Aorta (tissue), 5 donors: ENCODE measurements around the gene CENPS. TPM values are rescaled to one million over a fixed set of nuclear protein-coding genes. Genes with fewer than 3 reads are reported as not detected.
A peak's percentile ranks its signal among the peaks of the same experiment; 100 is the strongest.

Experiments used
- ATAC-seq: fragments of 200-7000 bp; cut with Tn5 transposase; one replicate; pipeline ENCODE4 v1.9.1; 2022; ENCODE audit warnings: moderate library complexity; ENCODE audit not compliant: low FRiP score
- DNase-seq, 2 donors: peaks; one replicate each; pipeline ENCODE4 v3.0.0-alpha.2; 2020
- H3K27ac ChIP-seq, 2 donors: one replicate each; pipeline ENCODE4 v1.5.1; 2013; ENCODE audit warnings: low read length in 2 of 2, mild to moderate bottlenecking in 2 of 2, moderate library complexity in 2 of 2, control low read depth in 1 of 2, inconsistent platforms in 1 of 2, low read depth in 1 of 2
- H3K27me3 ChIP-seq, 2 donors: one replicate each; pipeline ENCODE4 v1.6.1; 2013; ENCODE audit warnings: control low read depth in 1 of 2, low read length in 1 of 2, mild to moderate bottlenecking in 1 of 2, moderate library complexity in 1 of 2; ENCODE audit not compliant: insufficient read depth in 2 of 2, control insufficient read depth in 1 of 2
- H3K36me3 ChIP-seq, 2 donors: one replicate each; pipeline ENCODE4 v1.6.1; 2013; ENCODE audit warnings: control low read depth in 1 of 2, low read length in 1 of 2, mild to moderate bottlenecking in 1 of 2; ENCODE audit not compliant: insufficient read depth in 2 of 2, control insufficient read depth in 1 of 2
- H3K4me1 ChIP-seq, 2 donors: one replicate each; pipeline ENCODE4 v1.6.1; 2013; ENCODE audit warnings: low read length in 2 of 2, control low read depth in 1 of 2, mild to moderate bottlenecking in 1 of 2, moderate library complexity in 1 of 2; ENCODE audit not compliant: insufficient read depth in 2 of 2, control insufficient read depth in 1 of 2
- H3K4me3 ChIP-seq, 2 donors: one replicate each; pipeline ENCODE4 v1.5.1; 2013; ENCODE audit warnings: low read length in 2 of 2, control low read depth in 1 of 2, mild to moderate bottlenecking in 1 of 2
- H3K9me3 ChIP-seq: one replicate; pipeline ENCODE4 v1.6.1; 2013; ENCODE audit warnings: mild to moderate bottlenecking, low read length; ENCODE audit not compliant: control insufficient read depth
- WGBS, 2 donors: extraction: QIAGEN DNeasy Blood & Tissue Kit; methylation state at CpG; one replicate each; pipeline ENCODE4 v1.1.7; 2013; 5-methylcytosine and 5-hydroxymethylcytosine counted together
- intact Hi-C, 2 donors: fragments of 100-400 bp; cut with DNase I; formaldehyde crosslinking; loops; one replicate each; pipeline versions ENCODE4 v1.14.2 to v1.15.0; 2022
- polyA plus RNA-seq, 2 donors: library from polyadenylated mRNA; stranded (reverse); fragments of 200-250 nt; gene quantifications; one replicate each; pipeline ENCODE4 v1.2.3, GENCODE V29; 2013
- total RNA-seq, 2 donors: library from RNA; stranded (reverse); fragmentation: NEBNext Ultra II Directional; extraction: Animal tissue kit (Norgen Biotek cat#: 25700); gene quantifications; one replicate each; pipeline ENCODE4 v1.2.1, GENCODE V29; 2021
- donor health status: healthy with polysubstance abuse.
- donor health status: Bipolar disorder and iron deficiency.
- donor health status: DM: no; HTN: no; CAD: no.
- donor health status: DM: no; HTN: no; CAD: no.
- donor health status: DM: yes; HTN: yes; CAD: no.

CENPS gene
- total and polyA plus RNA-seq, 4 donors = 4.3 to 21.4 (median 14.4) TPM

- Histone ChIP-seq H3K27me3 (peaks cover 0 to 1% of the 10 kb centered on the region in 2 donors), H3K27ac (no peak overlapping the region), H3K36me3 (peaks cover 0 to 1% of the 10 kb centered on the region in 2 donors), H3K9me3 (no peaks in the 10 kb centered on the region), H3K4me1 (peaks cover 0 to 1% of the 10 kb centered on the region in 2 donors), H3K4me3 (no peak overlapping the region)
- ATAC-seq = no peak
- intact Hi-C loops = no loop called here
- DNase-seq = no peak
- WGBS, 2 donors = 89% methylated on average over 2 of the region's 2 CpGs
These were observed 50.4 kb downstream of the CENPS start for GRCh38 chr1:10480614-10481013.

GRCh38 chr1:10484521-10484920 is 54.3 kb downstream of the CENPS start:
- ATAC-seq (no peak), DNase-seq (peak in 1 of 2 donors; percentile 54)
- H3K36me3 ChIP-seq = peaks cover 0 to 1% of the 10 kb centered on the region in 2 donors
- no peaks in the 10 kb centered on the region for H3K4me1 ChIP-seq
- H3K4me3 ChIP-seq = no peak overlapping the region
- H3K9me3 ChIP-seq = no peaks in the 10 kb centered on the region
- no peaks in the 10 kb centered on the region for H3K27me3 ChIP-seq
- no peak overlapping the region for H3K27ac ChIP-seq
- WGBS, 2 donors = 92 to 94% methylated on average over 6 of the region's 6 CpGs
- intact Hi-C loops = no loop called here

DNA sequence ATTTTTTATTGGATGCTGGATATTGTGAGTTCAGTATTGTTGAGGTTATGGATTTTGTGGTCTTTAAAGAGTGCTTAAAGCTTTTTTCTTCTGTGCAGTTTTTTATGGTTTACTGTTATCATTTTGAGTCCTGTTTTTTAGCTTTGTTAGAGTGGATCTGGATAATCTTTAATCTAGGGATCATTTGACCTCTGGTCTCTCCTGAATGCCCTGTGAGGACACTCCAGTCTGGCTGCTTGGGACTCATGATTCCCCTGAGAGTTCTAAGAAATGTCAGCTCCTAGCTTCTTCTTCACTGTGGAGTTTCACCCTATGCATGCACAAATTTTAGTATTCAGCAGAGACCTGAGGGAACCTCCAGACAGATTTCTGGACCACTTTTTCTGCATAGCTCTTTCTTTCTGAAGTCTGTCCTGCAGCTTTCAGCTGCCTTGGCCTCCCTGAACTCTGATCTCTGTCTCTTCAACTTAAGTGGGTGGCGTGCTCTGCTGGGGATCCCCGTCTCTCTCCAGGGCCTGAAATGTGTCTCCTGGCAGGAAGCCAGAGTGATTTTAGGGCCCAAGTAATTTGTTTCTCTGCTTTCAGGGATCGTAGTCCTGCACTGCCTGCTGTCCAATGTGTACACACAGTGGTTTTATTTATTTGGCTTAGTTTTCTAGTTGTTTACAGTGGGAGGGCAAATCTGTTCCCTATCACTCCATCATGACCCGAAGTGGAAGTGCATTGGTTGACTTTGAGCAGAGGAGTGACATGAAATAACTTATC is 59.2 kb downstream of the CENPS start:
- intact Hi-C loops = loop anchor here (5.0 to 10.0 kb wide), 3 partner anchors 57 to 455 kb away; partner anchors contain the start of gene CENPS (in 1 of the 2)
- Histone ChIP-seq H3K4me3 (no peak overlapping the region), H3K36me3 (peaks cover 0 to 1% of the 10 kb centered on the region in 2 donors), H3K4me1 (no peaks in the 10 kb centered on the region), H3K27me3 (no peaks in the 10 kb centered on the region), H3K9me3 (no peaks in the 10 kb centered on the region), H3K27ac (no peak overlapping the region)
- ATAC-seq = no peak
- 54 to 70% methylated on average over 4 of the region's 4 CpGs for WGBS, 2 donors
- DNase-seq = peak in 1 of 2 donors; percentile 2

- ATAC-seq (no peak), DNase-seq (peak in 1 of 2 donors; percentile 15)
- Histone ChIP-seq H3K4me3 (no peak overlapping the region), H3K9me3 (no peaks in the 10 kb centered on the region), H3K4me1 (no peaks in the 10 kb centered on the region), H3K27me3 (no peaks in the 10 kb centered on the region), H3K36me3 (no peaks in the 10 kb centered on the region), H3K27ac (no peak overlapping the region)
- intact Hi-C loops = loop anchor here (5.0 to 10.0 kb wide), 3 partner anchors 58 to 454 kb away; partner anchors contain the start of gene CENPS (in 1 of the 2)
- WGBS, 2 donors = 82 to 85% methylated on average over 12 of the region's 12 CpGs
These were observed 60.2 kb downstream of the CENPS start for GRCh38 chr1:10490286-10490970.

Other genes starting within 250 kb of the CENPS start
- gene KIF1B, start 219.9 kb upstream of the CENPS start, total RNA-seq = 10 to 100 TPM; 60.0 to 67.6 TPM
- 10 to 100 TPM in 1 of 2 donors, 1 to 10 TPM in 1; 7.4 to 10.2 TPM for gene KIF1B, start 219.9 kb upstream of the CENPS start, polyA plus RNA-seq
- gene PGD, start 31.4 kb upstream of the CENPS start, total RNA-seq = 10 to 100 TPM; 46.7 TPM
- 10 to 100 TPM; 28.7 to 80.8 TPM for gene PGD, start 31.4 kb upstream of the CENPS start, polyA plus RNA-seq
- gene CORT, start 19.6 kb downstream of the CENPS start, total RNA-seq = under 1 TPM in 1 of 2 donors, not detected in 1; 0.33 TPM
- not detected for gene CORT, start 19.6 kb downstream of the CENPS start, polyA plus RNA-seq
- 10 to 100 TPM; 21.4 to 29.2 TPM for gene DFFA, start 42.1 kb downstream of the CENPS start, total RNA-seq
- 10 to 100 TPM in 1 of 2 donors, 1 to 10 TPM in 1; 7.8 to 14.5 TPM for gene DFFA, start 42.1 kb downstream of the CENPS start, polyA plus RNA-seq
- gene PEX14, start 44.5 kb downstream of the CENPS start, total RNA-seq = 10 to 100 TPM; 14.0 to 16.9 TPM
- 10 to 100 TPM in 1 of 2 donors, 1 to 10 TPM in 1; 4.5 to 14.8 TPM for gene PEX14, start 44.5 kb downstream of the CENPS start, polyA plus RNA-seq